H1 (cell line): ENCODE data around the gene ZC3H18. TPM values are rescaled to one million over a fixed set of nuclear protein-coding genes. Genes with fewer than 3 reads are reported as not detected.

Source experiments
- NANOG ChIP-seq: IDR thresholded peaks from 2 replicates; pipeline ENCODE4 v1.6.1; 2011; ENCODE audit warnings: low read length, low read depth, mild to moderate bottlenecking, inconsistent platforms; ENCODE audit not compliant: insufficient read depth, poor library complexity, severe bottlenecking
- POLR2A ChIP-seq, 2 experiments: IDR thresholded peaks; 1 replicate in 1 of 2; 2 replicates in 1 of 2; pipeline ENCODE4 v1.6.1; 2011; ENCODE audit warnings: low read depth in 2 of 2, low read length in 2 of 2, mild to moderate bottlenecking in 2 of 2; ENCODE audit errors: control extremely low read depth in 1 of 2
- RFX5 ChIP-seq: IDR thresholded peaks from 2 replicates; pipeline ENCODE4 v1.6.1; 2011; ENCODE audit warnings: low read depth, low read length, improper control_type of control experiment, borderline replicate concordance
- SIRT6 ChIP-seq: IDR thresholded peaks from one replicate; pipeline ENCODE4 v1.7.1; 2012; ENCODE audit warnings: low read length, inconsistent platforms
- TBP ChIP-seq: IDR thresholded peaks from 2 replicates; pipeline ENCODE4 v1.6.1; 2011; ENCODE audit warnings: low read depth, low read length, improper control_type of control experiment
- polyA plus RNA-seq, 7 experiments: library from polyadenylated mRNA; depleted of rRNA in 3 of 7; stranded (reverse) in 5 of 7; unstranded in 2 of 7; fragments of >200 nt in 5 of 7; fragments of 200-250 nt in 2 of 7; gene quantifications; 1 replicate in 5 of 7; 2 replicates in 1 of 7; 4 replicates in 1 of 7; pipeline versions ENCODE4 v1.2.1 to v1.2.3, GENCODE V29; 2011 to 2013; ENCODE audit warnings: missing spikeins in 2 of 7, mixed read lengths in 2 of 7
- total RNA-seq: library from RNA; stranded (reverse); fragmentation: NEBNext Ultra II Directional; extraction: Animal tissue kit (Norgen Biotek cat#: 25700); gene quantifications from 2 replicates; pipeline ENCODE4 v1.2.1, GENCODE V29; 2021

The ZC3H18 gene
- total and polyA plus RNA-seq, 2 of the 8 experiments (the other 6 are each of a cell fraction or from before 2014, with no cell fraction given), result 12.1 to 73.2 TPM

GRCh38 chr16:88654363-88655052 lies 84.3 kb downstream of the ZC3H18 start (continued):
- TF ChIP-seq SIRT6 (no peak), RFX5 (no peak), POLR2A (IDR thresholded peaks at IDR 0.05; ENCODE audit: control extremely low read depth in 1 of 2, low read depth in 2 of 2, low read length in 2 of 2) (no peak), NANOG (no peak), TBP (no peak)
- TF ChIP-seq, all 59 proteins: peak for 0
